GM21576 (cell line): Measurements from ENCODE around the gene UBN2.
"Not testable (repeated sequence)": the region's sequence is repeated elsewhere in the genome, so short reads cannot be mapped to it uniquely, and the experiment has no call there.

Source experiments
- ATAC-seq: cut with Tn5 transposase; IDR thresholded peaks from one replicate; pipeline ENCODE4 v1.9.1; 2021; ENCODE audit warnings: mild to moderate bottlenecking, moderate library complexity; ENCODE audit not compliant: unreplicated experiment

Gene UBN2

DNA sequence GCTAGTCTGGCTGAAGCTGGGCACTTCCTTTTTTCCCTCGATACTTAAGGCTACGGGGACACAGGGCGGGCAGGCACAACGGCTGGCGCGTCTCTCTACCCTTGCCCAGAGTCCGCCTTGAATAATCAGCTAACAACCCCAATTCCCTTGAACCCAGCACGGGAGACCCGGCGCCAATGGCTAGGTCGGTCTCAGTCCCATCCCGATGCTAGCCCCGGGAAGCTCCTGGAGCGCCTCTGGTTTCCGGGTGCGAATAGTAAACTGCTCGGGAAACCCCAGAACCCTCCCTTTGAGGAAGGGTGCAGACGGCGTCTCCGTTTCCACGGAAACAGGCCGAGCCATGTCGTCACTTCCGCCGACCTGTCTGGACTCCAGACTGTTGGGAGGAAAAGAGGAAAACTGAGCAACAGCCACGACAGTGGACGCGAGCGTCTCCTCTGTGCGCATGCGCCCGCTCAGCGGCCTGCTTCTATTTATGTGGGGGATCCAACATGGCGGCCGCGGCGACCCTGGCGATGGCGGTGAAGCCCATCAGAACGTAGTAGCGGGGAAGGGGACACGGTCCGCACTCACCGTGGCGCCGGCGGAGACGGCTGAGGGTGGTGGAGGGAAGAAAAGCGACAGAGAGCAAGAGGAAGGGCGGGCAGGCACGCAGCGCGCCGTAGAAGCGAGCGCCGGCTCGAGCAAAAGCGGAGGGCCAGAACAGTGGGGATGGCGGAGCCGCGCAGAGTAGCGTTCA lies at the start of gene UBN2:
Gene UBN2, plus strand, starts transcription at position 464 of the 739 bp plus-strand sequence. Its CDS starts 248 bp downstream, at position 712.
- ATAC-seq, result peak; percentile 95

- ATAC-seq, result no peak
Observed at GRCh38 chr7:139181404-139181803, 49.6 kb upstream of the UBN2 start.

- no peak for ATAC-seq
Observed at GRCh38 chr7:139182363-139182762, 48.7 kb upstream of the UBN2 start.

DNA sequence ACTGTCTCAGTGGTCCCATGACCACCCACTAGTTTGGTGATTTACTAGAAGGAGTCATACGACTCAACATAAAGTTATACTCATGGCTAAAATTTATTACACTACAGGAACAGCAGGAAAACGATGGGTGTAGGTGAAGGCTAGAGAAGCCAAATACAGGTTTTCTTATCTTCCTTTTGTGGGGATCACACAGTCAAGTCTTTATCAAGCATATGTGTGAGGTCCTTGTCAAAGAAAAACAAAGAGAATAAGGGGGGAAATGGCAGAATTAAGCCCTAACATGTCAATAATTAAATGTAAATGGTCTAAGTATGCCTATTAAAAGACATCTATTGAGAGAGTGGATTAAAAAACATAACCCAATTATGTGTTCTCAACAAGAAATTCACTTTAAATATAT lies 47.8 kb upstream of the UBN2 start:
- ATAC-seq, result no peak

DNA sequence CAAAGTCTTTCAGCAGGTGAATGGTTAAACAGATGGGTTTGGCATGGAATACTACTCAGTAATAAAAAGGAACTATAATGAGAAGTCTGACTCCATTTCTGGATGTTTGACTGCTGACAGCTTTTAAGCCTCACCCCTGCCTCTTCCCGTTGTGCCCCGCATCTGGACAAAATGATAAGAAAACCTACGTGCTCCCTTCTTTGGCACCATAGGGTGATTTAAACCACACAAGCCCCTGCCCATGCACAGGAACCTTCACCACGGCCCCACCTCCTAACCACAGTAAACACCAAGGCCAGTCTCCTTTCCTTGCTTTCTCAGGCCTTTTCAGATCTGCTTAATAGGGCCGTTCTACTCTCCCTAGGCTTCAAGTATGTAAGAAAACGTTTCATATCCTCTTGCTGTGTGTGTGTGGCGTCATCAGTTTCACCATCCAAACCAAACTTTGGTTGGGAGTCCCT lies 47.1 kb upstream of the UBN2 start:
- no peak for ATAC-seq

DNA sequence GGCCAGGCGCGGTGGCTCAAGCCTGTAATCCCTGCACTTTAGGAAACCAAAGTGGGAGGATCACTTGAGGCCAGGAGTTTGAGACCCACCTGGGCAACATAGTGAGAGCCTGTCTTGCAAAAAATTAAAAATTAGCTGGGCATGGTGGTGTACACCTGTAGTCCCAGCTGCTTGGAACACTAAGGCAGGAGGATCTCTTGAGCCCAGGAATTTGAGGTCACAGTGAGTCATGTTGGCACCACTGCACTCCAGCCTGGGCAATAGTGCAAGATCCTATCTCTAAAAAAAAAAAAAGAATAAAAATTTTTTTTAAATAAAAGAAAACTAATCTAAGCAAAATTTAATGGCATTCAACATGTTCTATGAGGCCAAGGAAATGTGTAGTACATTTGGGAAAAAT lies 44.9 kb upstream of the UBN2 start:
- ATAC-seq, result no peak

DNA sequence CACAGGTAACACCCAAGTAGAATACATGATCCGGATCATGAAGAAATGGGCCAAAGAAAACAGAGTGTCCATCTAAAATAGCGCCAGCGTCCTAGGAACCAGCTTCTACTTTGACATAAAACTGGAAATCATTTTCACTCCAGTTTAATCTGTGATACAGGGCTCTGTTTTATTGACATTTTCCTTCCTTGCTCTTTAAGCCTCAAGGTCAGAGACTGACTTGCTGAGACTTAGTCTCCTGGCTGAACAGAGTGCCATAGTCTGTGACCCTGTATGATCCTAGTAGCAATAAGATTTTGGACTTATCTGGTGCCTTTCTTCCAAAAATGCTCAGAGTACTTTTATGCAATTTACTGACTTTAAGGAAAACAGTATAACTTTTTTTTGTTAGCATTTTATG lies 41.7 kb upstream of the UBN2 start:
- ATAC-seq, result no peak

- no peak for ATAC-seq
Observed at GRCh38 chr7:139192014-139192706, 38.9 kb upstream of the UBN2 start.

GRCh38 chr7:139200382-139200781 lies 30.7 kb upstream of the UBN2 start:
- ATAC-seq, result no peak

GRCh38 chr7:139203992-139204391 lies 27.0 kb upstream of the UBN2 start:
- no peak for ATAC-seq

- no peak for ATAC-seq
Observed at GRCh38 chr7:139205843-139206242, 25.2 kb upstream of the UBN2 start.

DNA sequence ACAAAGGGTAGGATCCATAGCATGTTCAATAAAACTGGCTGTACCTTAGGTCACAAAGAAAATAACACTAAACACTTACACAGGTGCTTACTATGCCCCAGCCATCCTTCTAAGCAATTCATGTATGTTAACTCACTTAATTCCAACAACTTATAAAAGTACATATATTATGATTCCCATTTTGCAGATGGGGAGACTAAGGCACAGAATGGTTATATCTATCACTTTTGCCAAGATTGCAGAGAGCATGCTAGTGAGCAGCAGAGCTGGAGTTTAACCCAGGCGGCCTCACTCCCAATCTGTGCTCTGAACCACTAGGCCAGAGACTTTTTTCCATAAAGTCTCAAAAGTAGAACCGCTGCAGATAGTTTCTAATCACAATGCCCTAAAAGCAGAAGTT lies 18.9 kb upstream of the UBN2 start:
- no peak for ATAC-seq

GRCh38 chr7:139213489-139213888 lies 17.5 kb upstream of the UBN2 start:
- ATAC-seq, result not testable (repeated sequence)

DNA sequence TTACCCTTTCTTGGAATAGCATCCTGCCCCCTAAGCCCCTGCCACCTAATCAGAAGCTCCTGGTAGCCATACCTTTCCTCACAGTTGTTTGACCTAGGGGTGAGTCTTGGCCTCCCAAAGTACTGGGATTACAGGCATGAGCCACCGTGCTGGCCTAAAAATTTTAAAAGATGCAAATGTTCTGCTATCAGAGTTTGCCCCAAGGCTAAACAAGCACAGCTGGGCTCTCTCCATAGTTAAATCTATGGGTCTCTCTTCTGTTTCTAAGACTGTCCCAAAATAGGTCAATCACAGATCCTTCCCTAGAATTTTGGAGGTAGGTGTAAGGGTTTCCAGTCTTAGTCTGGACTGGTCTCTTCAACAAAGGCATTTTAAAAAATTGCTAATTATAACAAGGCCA lies 12.9 kb upstream of the UBN2 start:
- ATAC-seq, result no peak

GRCh38 chr7:139224219-139224618 lies 6.8 kb upstream of the UBN2 start:
- ATAC-seq, result no peak

- not testable (repeated sequence) for ATAC-seq
Observed at GRCh38 chr7:139224836-139225235, 6.2 kb upstream of the UBN2 start.

GRCh38 chr7:139225286-139226157 lies 5.5 kb upstream of the UBN2 start:
- not testable (repeated sequence) for ATAC-seq

- ATAC-seq, result not testable (repeated sequence)
Observed at GRCh38 chr7:139226158-139226515, 4.9 kb upstream of the UBN2 start.

DNA sequence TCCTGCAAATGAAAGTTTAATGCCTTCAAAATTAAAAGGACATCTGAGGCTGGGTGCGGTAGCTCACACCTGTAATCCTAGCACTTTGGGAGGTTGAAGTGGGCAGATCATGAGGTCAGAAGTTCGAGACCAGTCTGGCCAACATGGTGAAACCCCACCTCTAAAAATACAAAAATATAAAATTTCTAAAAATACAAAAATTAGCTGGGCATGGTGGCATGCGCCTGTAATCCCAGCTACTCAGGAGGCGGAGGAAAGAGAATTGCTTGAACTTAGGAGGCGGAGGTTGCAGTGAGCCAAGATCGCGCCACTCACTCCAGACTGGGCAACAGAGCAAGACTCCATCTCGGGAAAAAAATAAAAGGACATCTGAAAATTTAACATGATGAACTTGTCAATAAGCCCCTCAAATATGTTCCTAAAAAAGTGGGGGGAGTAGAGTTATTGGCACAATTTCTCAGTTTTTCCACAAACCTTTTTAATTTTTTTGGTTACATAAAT lies 4.0 kb upstream of the UBN2 start:
- ATAC-seq, result not testable (repeated sequence)

- no peak for ATAC-seq
Observed at GRCh38 chr7:139230023-139230422, 1.0 kb upstream of the UBN2 start.

DNA sequence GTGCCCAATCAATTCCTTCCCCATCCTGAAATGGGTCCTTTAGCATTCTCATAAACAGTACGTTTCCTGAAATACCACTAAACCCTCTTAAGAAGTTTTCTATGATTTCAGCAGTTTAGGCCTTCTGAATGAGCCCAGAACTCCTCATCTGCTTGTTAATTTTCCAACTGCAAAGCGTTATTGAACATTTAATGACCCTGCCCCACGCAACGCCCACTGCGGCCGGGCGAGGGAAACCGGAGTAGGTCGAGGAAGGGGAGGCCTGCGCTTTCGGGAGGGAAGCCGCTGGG lies 608 bp upstream of the UBN2 start:
- ATAC-seq, result no peak
